Activated CD4-positive, alpha-beta T cell treated with anti-CD3 and anti-CD28 coated beads, Interleukin-2, amount 50 U/mL, for 1 hour (primary cell): ENCODE results near the gene CNOT6.
A peak's percentile ranks its signal among the peaks of the same experiment; 100 is the strongest.

Experiments
- DNase-seq: peaks from one replicate; pipeline ENCODE4 v3.0.0-alpha.2; 2020

The CNOT6 gene

GRCh38 chr5:180602481-180603075, 108.4 kb downstream of the CNOT6 start:
- DNase-seq = no peak

GRCh38 chr5:180603076-180603594, 109.0 kb downstream of the CNOT6 start:
- no peak for DNase-seq

GRCh38 chr5:180604271-180604670, 110.1 kb downstream of the CNOT6 start:
- DNase-seq = no peak

GRCh38 chr5:180605554-180606214, 111.5 kb downstream of the CNOT6 start:
- peak; percentile 56 for DNase-seq

GRCh38 chr5:180606215-180606785, 112.1 kb downstream of the CNOT6 start:
- no peak for DNase-seq

GRCh38 chr5:180607861-180608571, 113.8 kb downstream of the CNOT6 start:
- no peak for DNase-seq

- no peak for DNase-seq
Measured at GRCh38 chr5:180608572-180609310, 114.6 kb downstream of the CNOT6 start.

- no peak for DNase-seq
Measured at GRCh38 chr5:180609386-180609785, 115.2 kb downstream of the CNOT6 start.

GRCh38 chr5:180609817-180610550, 115.8 kb downstream of the CNOT6 start:
- no peak for DNase-seq

GRCh38 chr5:180611140-180611850, 117.1 kb downstream of the CNOT6 start:
- no peak for DNase-seq

- no peak for DNase-seq
Measured at GRCh38 chr5:180612683-180613082, 118.5 kb downstream of the CNOT6 start.

GRCh38 chr5:180613188-180613813, 119.1 kb downstream of the CNOT6 start:
- DNase-seq = no peak

- DNase-seq = no peak
Measured at GRCh38 chr5:180613814-180614188, 119.6 kb downstream of the CNOT6 start.

GRCh38 chr5:180618487-180618828, 124.3 kb downstream of the CNOT6 start:
- no peak for DNase-seq

GRCh38 chr5:180618829-180619562, 124.8 kb downstream of the CNOT6 start:
- DNase-seq = peak; percentile 24

GRCh38 chr5:180619563-180619915, 125.4 kb downstream of the CNOT6 start:
- no peak for DNase-seq

GRCh38 chr5:180620014-180620413, 125.8 kb downstream of the CNOT6 start:
- no peak for DNase-seq

- DNase-seq = no peak
Measured at GRCh38 chr5:180621311-180621710, 127.1 kb downstream of the CNOT6 start.

GRCh38 chr5:180622910-180623309, 128.7 kb downstream of the CNOT6 start:
- no peak for DNase-seq

GRCh38 chr5:180623411-180623834, 129.2 kb downstream of the CNOT6 start:
- no peak for DNase-seq
